DND-41 (cell line): ENCODE results near the gene KIF18B.

Experiments
- CTCF ChIP-seq: IDR thresholded peaks from 2 replicates; pipeline ENCODE4 v1.5.1; 2012; ENCODE audit warnings: borderline replicate concordance, low read length, moderate library complexity, mild to moderate bottlenecking; ENCODE audit not compliant: poor library complexity, severe bottlenecking; ENCODE audit errors: extremely low read depth
- EZH2 ChIP-seq: IDR thresholded peaks from 3 replicates; pipeline ENCODE4 v1.6.1; 2012; ENCODE audit warnings: borderline replicate concordance, low read depth, mild to moderate bottlenecking, moderate library complexity, low read length, inconsistent platforms; ENCODE audit not compliant: severe bottlenecking

GRCh38 chr17:44967026-44967906 is 19.7 kb upstream of the KIF18B start:
- TF ChIP-seq EZH2 (no peak), CTCF (no peak)
